ENCODE data around the gene UIMC1. TPM values are rescaled to one million over a fixed set of nuclear protein-coding genes. Genes with fewer than 3 reads are reported as not detected.
A peak's percentile ranks its signal among the peaks of the same experiment; 100 is the strongest.

UIMC1 gene
- total RNA-seq, 1 donor from 2014 or later = 40.9 TPM

GRCh38 chr5:177036443-177036842 lies 29.9 kb upstream of the UIMC1 start:
- TF ChIP-seq, protein P1, sequence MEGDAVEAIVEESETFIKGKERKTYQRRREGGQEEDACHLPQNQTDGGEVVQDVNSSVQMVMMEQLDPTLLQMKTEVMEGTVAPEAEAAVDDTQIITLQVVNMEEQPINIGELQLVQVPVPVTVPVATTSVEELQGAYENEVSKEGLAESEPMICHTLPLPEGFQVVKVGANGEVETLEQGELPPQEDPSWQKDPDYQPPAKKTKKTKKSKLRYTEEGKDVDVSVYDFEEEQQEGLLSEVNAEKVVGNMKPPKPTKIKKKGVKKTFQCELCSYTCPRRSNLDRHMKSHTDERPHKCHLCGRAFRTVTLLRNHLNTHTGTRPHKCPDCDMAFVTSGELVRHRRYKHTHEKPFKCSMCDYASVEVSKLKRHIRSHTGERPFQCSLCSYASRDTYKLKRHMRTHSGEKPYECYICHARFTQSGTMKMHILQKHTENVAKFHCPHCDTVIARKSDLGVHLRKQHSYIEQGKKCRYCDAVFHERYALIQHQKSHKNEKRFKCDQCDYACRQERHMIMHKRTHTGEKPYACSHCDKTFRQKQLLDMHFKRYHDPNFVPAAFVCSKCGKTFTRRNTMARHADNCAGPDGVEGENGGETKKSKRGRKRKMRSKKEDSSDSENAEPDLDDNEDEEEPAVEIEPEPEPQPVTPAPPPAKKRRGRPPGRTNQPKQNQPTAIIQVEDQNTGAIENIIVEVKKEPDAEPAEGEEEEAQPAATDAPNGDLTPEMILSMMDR (IDR thresholded peaks at IDR 0.05; ENCODE audit: unreplicated experiment) = no peak
- Mint-ChIP-seq H3K36me3 (ENCODE audit: low read depth, unreplicated experiment) (peaks cover 6% of the 10 kb centered on the region), H3K4me3 (ENCODE audit: unreplicated experiment) (no peak overlapping the region), H3K27me3 (ENCODE audit: unreplicated experiment) (peaks cover 2% of the 10 kb centered on the region), H3K9me3 (ENCODE audit: unreplicated experiment) (no peaks in the 10 kb centered on the region), H3K27ac (ENCODE audit: unreplicated experiment) (peak overlapping the region; percentile 87), H3K4me1 (ENCODE audit: unreplicated experiment) (peaks cover 11% of the 10 kb centered on the region)
- DNase-seq (ENCODE audit: low spot score) = no peak

GRCh38 chr5:177035976-177036375 lies 29.4 kb upstream of the UIMC1 start:
- no peak for DNase-seq (ENCODE audit: low spot score)
- Mint-ChIP-seq H3K27ac (ENCODE audit: unreplicated experiment) (peak overlapping the region; percentile 87), H3K9me3 (ENCODE audit: unreplicated experiment) (no peaks in the 10 kb centered on the region), H3K4me1 (ENCODE audit: unreplicated experiment) (peaks cover 11% of the 10 kb centered on the region), H3K27me3 (ENCODE audit: unreplicated experiment) (peaks cover 4% of the 10 kb centered on the region), H3K4me3 (ENCODE audit: unreplicated experiment) (no peak overlapping the region), H3K36me3 (ENCODE audit: low read depth, unreplicated experiment) (peaks cover 6% of the 10 kb centered on the region)
- TF ChIP-seq, protein P1 (IDR thresholded peaks at IDR 0.05; ENCODE audit: unreplicated experiment) = no peak

- no peak overlapping the region for H3K4me3 Mint-ChIP-seq (ENCODE audit: unreplicated experiment)
- H3K4me1 Mint-ChIP-seq (ENCODE audit: unreplicated experiment) = peaks cover 5% of the 10 kb centered on the region
- DNase-seq (ENCODE audit: low spot score) = no peak
- no peaks in the 10 kb centered on the region for H3K9me3 Mint-ChIP-seq (ENCODE audit: unreplicated experiment)
- H3K36me3 Mint-ChIP-seq (ENCODE audit: low read depth, unreplicated experiment) = peaks cover 13% of the 10 kb centered on the region
- TF ChIP-seq, protein P1 (IDR thresholded peaks at IDR 0.05; ENCODE audit: unreplicated experiment) = no peak
- H3K27me3 Mint-ChIP-seq (ENCODE audit: unreplicated experiment) = peaks cover 4% of the 10 kb centered on the region
- no peak overlapping the region for H3K27ac Mint-ChIP-seq (ENCODE audit: unreplicated experiment)
Measured at GRCh38 chr5:177029498-177029897, 22.9 kb upstream of the UIMC1 start.

DNA sequence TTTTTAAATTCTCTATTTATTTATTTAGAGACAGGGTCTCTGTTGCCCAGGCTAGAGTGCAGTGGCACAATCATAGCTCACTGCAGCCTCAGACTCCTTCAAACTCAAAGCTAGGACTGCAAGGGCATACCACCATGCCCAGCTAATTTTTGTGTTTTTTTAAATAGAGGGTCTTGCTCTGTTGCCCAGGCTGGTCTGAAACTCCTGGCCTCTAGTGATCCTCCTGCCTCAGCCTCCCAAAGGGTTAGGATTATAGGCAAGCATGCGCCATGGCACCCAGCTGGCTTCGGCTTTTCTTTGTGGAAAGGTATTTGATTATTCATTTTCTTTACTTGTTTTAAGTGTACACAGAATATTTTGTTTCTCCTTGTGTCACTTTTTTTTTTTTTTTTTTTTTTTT lies 21.1 kb upstream of the UIMC1 start:
- H3K36me3 Mint-ChIP-seq (ENCODE audit: low read depth, unreplicated experiment) = peaks cover 15% of the 10 kb centered on the region
- DNase-seq (ENCODE audit: low spot score) = no peak
- H3K9me3 Mint-ChIP-seq (ENCODE audit: unreplicated experiment) = no peaks in the 10 kb centered on the region

DNA sequence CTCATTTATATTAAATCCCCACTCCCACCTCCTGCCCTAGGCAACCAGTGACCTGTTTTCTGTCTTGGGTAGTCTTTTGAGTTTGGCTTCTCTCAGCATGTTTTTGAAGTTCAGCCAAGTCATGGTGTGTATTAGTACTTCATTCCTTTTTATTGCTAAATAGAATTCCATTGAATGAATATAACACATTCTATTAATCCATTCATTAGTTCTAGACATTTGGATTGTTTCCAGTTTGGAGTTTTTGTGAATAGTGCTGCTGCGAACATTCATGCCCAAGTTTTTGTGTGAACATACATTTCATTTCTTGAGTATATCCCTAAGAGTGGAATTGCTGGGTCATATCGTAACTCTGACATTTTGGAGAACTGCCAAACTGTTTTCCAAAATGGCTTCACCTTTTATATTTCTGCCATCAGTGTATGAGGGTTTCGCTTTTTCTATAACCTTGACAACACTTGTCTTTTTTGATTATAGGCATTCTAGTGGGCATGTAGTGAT lies 18.6 kb upstream of the UIMC1 start:
- Mint-ChIP-seq H3K9me3 (ENCODE audit: unreplicated experiment) (no peaks in the 10 kb centered on the region), H3K27ac (ENCODE audit: unreplicated experiment) (no peak overlapping the region), H3K36me3 (ENCODE audit: low read depth, unreplicated experiment) (peaks cover 9% of the 10 kb centered on the region), H3K27me3 (ENCODE audit: unreplicated experiment) (peaks cover 4% of the 10 kb centered on the region), H3K4me3 (ENCODE audit: unreplicated experiment) (no peak overlapping the region), H3K4me1 (ENCODE audit: unreplicated experiment) (peaks cover 21% of the 10 kb centered on the region)
- TF ChIP-seq, protein P1 (IDR thresholded peaks at IDR 0.05; ENCODE audit: unreplicated experiment) = no peak
- no peak for DNase-seq (ENCODE audit: low spot score)

More for the DNA sequence above, 21.1 kb upstream of the UIMC1 start:
- TF ChIP-seq, protein P1 (IDR thresholded peaks at IDR 0.05; ENCODE audit: unreplicated experiment) = no peak
- Mint-ChIP-seq H3K4me1 (ENCODE audit: unreplicated experiment) (peaks cover 13% of the 10 kb centered on the region), H3K27me3 (ENCODE audit: unreplicated experiment) (peaks cover 5% of the 10 kb centered on the region), H3K27ac (ENCODE audit: unreplicated experiment) (no peak overlapping the region), H3K4me3 (ENCODE audit: unreplicated experiment) (no peak overlapping the region)

All from endothelial cell (in vitro differentiated cells).